Fibroblast of skin of right quadriceps (primary cell): ENCODE results near the gene INSR.
"Not testable (repeated sequence)": the region's sequence is repeated elsewhere in the genome, so short reads cannot be mapped to it uniquely, and the experiment has no call there.

ENCODE experiments used
- DNase-seq: peaks from one replicate; pipeline ENCODE4 v3.0.0-alpha.2; 2013

The INSR gene

GRCh38 chr19:7257148-7258040, 36.8 kb downstream of the INSR start:
- peak; percentile 38 for DNase-seq

DNA sequence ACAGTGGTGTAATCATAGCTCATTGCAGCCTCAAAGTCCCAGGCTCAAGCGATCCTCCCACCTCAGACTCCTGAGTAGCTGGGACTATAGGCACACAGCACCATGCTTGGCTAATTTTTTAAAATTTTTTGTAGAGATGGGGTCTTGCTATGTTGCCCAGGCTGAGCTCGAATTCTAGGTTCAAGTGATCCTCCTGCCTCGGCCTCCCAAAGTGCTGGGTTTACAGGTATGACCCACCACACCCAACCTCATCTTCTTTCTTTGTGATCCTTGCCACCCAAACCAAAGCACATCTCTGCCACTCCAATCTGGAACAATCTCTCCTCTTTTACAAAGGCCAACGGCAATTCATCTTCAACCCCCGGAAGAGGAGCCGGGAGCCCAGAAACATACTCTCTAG, 38.6 kb downstream of the INSR start:
- DNase-seq: no peak

GRCh38 chr19:7255119-7255518, 39.1 kb downstream of the INSR start:
- no peak for DNase-seq

- no peak for DNase-seq
Measured at GRCh38 chr19:7254590-7254989, 39.6 kb downstream of the INSR start.

- no peak for DNase-seq
Measured at GRCh38 chr19:7252364-7252763, 41.9 kb downstream of the INSR start.

DNA sequence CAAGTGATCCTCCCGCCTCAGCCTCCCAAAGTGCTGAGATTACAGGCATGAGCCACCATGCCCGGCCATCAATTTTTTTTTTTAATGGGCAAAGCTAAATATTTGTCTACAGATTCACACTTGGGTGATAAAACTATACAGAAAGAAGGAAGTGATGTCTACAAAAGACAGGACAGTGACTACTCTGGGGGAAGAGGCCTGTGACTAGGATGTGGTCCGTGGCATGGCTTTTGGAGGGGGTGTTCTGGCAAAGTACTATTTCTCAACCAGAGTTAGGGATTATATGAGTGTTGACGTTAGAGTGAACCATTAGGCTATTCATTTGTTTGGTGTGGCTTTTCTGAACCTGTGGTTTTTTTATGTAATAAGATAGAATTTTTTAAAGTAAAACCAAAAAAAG, 42.7 kb downstream of the INSR start:
- DNase-seq: no peak

DNA sequence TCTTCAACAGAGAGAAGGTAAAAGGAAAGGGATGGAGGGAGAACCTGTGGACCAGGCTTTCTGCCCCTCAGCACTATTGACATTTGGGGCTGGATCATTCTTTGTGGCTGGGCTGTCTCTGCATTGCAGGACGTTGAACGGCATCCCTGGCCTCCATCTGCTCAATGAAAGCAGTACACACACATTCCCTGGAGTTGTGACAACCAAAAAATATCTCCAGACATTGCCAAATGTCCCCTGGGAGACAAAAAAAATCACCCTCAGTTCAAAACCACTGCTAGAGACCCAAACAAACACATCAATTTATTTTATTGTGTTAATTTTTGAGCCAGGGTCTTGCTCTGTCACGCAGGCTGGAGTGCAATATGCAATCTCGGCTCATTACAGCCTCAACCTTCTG, 43.3 kb downstream of the INSR start:
- DNase-seq: no peak

GRCh38 chr19:7250057-7250596, 44.1 kb downstream of the INSR start:
- no peak for DNase-seq

- no peak for DNase-seq
Measured at GRCh38 chr19:7247155-7247554, 47.1 kb downstream of the INSR start.

- DNase-seq: no peak
Measured at GRCh38 chr19:7246601-7247000, 47.6 kb downstream of the INSR start.

DNA sequence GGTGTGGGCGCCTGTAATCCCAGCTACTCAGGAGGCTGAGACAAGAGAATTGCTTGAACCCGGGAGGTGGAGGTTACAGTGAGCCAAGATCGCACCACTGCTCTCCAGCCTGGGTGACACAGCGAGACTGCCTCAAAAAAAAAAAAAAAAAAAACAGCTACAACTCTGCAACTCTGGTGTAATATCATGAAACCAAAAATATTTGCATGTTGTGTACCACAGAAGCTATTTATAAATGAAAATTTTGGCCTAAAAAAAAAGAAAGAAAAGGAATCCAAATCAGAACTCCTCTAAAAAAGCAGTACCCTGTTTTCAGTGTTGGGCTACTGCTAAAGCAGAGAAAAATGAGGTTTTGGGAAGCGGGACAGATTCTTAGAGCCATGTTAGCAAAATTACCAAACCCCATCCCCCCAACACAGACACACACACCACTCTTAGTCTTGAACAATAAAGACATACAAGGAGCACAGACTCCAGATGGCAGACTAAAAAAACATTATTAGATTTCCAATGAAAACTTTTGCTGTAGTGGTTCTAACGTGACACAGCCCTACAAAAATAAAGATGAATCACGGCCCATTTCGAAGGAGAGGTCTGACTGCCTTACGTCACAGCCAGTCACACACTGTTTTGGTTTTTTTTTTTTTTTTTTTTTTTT, 51.5 kb downstream of the INSR start:
- DNase-seq: peak; percentile 71

GRCh38 chr19:7238051-7238450, 56.2 kb downstream of the INSR start:
- no peak for DNase-seq

GRCh38 chr19:7236153-7236552, 58.1 kb downstream of the INSR start:
- DNase-seq: no peak

GRCh38 chr19:7230826-7231225, 63.4 kb downstream of the INSR start:
- DNase-seq: no peak

GRCh38 chr19:7229735-7230134, 64.5 kb downstream of the INSR start:
- DNase-seq: no peak

DNA sequence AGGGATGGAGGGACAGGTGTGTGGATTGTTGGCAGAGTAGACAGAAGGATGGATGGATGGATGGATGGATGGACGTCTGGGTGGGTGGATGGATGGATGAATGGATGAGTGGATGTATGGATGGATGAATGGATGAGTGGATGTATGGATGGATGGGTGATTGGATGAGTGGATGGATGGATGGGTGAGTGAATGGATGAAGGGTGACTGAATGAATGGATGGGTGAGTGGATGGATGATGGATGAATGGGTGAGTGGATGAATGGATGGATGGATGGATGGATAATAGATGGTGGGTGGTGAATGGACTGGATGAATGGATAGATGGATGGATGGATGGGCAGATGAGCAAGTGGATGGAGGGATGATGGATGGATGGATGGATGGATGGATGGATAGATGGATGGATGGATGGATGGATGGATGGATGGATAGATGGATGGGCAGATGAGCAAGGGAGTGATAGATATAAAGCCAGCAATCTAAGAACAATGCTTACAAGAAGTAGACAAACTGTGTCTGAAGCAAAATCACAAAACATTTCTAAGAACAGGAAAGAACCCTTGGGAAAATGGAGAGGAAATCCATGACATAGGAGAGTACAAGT, 65.2 kb downstream of the INSR start:
- no peak for DNase-seq

GRCh38 chr19:7227735-7228134, 66.5 kb downstream of the INSR start:
- DNase-seq: no peak

GRCh38 chr19:7227149-7227548, 67.1 kb downstream of the INSR start:
- not testable (repeated sequence) for DNase-seq

- DNase-seq: no peak
Measured at GRCh38 chr19:7226739-7227138, 67.5 kb downstream of the INSR start.

- no peak for DNase-seq
Measured at GRCh38 chr19:7225741-7226140, 68.5 kb downstream of the INSR start.

DNA sequence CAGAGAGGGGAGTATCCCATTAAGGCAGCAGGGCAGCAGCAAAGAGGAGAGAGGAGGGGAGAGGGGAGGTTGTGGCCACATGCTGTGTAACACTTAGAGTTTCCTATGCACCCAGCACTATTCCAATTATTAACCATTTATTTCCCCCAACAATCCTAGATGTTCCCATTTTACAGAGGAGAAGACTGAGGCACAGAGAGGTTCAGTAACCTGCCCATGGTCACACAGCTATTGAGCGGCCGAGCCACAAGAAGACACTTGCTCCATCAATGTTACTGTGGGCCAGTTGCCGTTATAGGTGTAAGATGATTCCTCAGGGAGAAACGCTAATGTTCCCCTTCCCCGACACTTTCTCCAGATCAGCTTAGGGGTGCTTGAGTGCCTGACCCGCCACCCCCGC, 69.2 kb downstream of the INSR start:
- no peak for DNase-seq

- no peak for DNase-seq
Measured at GRCh38 chr19:7224209-7224686, 70.0 kb downstream of the INSR start.

- no peak for DNase-seq
Measured at GRCh38 chr19:7223429-7223828, 70.8 kb downstream of the INSR start.

DNA sequence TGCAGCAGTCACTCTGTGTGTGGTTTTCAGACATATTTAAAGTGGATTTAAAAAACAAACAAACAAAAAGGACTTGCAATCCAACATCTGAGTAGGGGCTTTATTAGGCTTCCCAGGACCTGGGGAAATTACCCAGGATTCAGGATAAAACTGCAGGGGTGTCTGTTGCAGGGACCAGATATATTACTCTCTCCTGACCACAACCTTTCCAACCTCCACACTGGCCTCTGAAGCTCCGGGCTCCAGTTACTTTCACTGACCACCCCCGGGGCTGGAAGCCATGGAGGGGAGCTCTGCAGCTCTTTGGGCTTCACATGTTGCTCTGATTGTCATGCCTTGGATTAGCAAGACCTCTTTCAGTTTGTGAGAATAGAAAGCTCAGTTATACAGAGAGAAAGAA, 75.2 kb downstream of the INSR start:
- DNase-seq: no peak
